ENCODE results near the gene TRAPPC2L. TPM values are rescaled to one million over a fixed set of nuclear protein-coding genes. Genes with fewer than 3 reads are reported as not detected.

TRAPPC2L gene
- total and polyA plus RNA-seq, 10 of the 15 experiments (the other 5 are each of a cell fraction or from before 2014, with no cell fraction given) = 56.3 to 363 (median 118) TPM

GRCh38 chr16:88811769-88812512 is 45.0 kb upstream of the TRAPPC2L start, which contains the start of gene APRT (continued):
- peak; percentile 83 for TF ChIP-seq DPF2 (IDR thresholded peaks at IDR 0.05)
- TF ChIP-seq ZNF217 (IDR thresholded peaks at IDR 0.05) = peak; percentile 76; the same call in 1 of the 2 replicates
- no peak for TF ChIP-seq CBX3 (IDR thresholded peaks at IDR 0.05; ENCODE audit: borderline replicate concordance, low read depth)
- no peak for TF ChIP-seq PBX3 (IDR thresholded peaks at IDR 0.05; ENCODE audit: insufficient replicate concordance, low read depth, low read length)
- no peak for TF ChIP-seq CHD1 (IDR thresholded peaks at IDR 0.05; ENCODE audit: low read depth, low read length)
- peak; percentile 97; the same call in 1 of the 2 replicates for TF ChIP-seq LARP7 (IDR thresholded peaks at IDR 0.05)
- TF ChIP-seq ZNF622 (IDR thresholded peaks at IDR 0.05) = no peak
- no peak for TF ChIP-seq ESRRA (IDR thresholded peaks at IDR 0.05; ENCODE audit: low read length)
- no peak; the same call in 1 of the 2 replicates for TF ChIP-seq SIN3A (IDR thresholded peaks at IDR 0.05; ENCODE audit: low read depth, low read length)
- no peak for TF ChIP-seq MEF2A (IDR thresholded peaks at IDR 0.05; ENCODE audit: insufficient read depth, low read depth, low read length)
- no peak for TF ChIP-seq CREB1 (IDR thresholded peaks at IDR 0.05; ENCODE audit: low read depth)
- no peak for TF ChIP-seq RAD51 (IDR thresholded peaks at IDR 0.05)
- TF ChIP-seq ZBTB40 (IDR thresholded peaks at IDR 0.05; ENCODE audit: borderline replicate concordance) = peak; percentile 72; the same call in 1 of the 2 replicates
- TF ChIP-seq IRF3 (IDR thresholded peaks at IDR 0.05) = no peak
- no peak for TF ChIP-seq ZSCAN29 (IDR thresholded peaks at IDR 0.05)
- TF ChIP-seq TBL1XR1 (IDR thresholded peaks at IDR 0.05; ENCODE audit: low read depth, low read length) = no peak; the same call in 1 of the 2 replicates
- TF ChIP-seq ETV6 (conservative IDR thresholded peaks at IDR 0.05 in 1 of 2, IDR thresholded peaks at IDR 0.05 in 1 of 2; ENCODE audit: borderline replicate concordance in 1 of 2, low read depth in 1 of 2) = no peak
- no peak for TF ChIP-seq YBX1 (IDR thresholded peaks at IDR 0.05)
- no peak for TF ChIP-seq NR2C2 (IDR thresholded peaks at IDR 0.05; ENCODE audit: borderline replicate concordance, control insufficient read depth, insufficient read length, low read depth)
- TF ChIP-seq PML (IDR thresholded peaks at IDR 0.05; ENCODE audit: low read length) = no peak
- no peak for TF ChIP-seq SMC3 (IDR thresholded peaks at IDR 0.05; ENCODE audit: borderline replicate concordance, low read length)
- no peak for TF ChIP-seq NFYA (IDR thresholded peaks at IDR 0.05; ENCODE audit: borderline replicate concordance, low read depth, low read length)
- TF ChIP-seq RB1 (IDR thresholded peaks at IDR 0.05; ENCODE audit: borderline replicate concordance) = no peak; the same call in 1 of the 2 replicates
- no peak for TF ChIP-seq WRNIP1 (IDR thresholded peaks at IDR 0.05; ENCODE audit: borderline replicate concordance, low read depth, low read length)

Data from GM12878 (cell line).